ENCODE results near the gene IFITM10. TPM values are rescaled to one million over a fixed set of nuclear protein-coding genes. Genes with fewer than 3 reads are reported as not detected.

IFITM10 gene
- 0.79 TPM in 1 of 2 replicates, not detected in the other for total RNA-seq

DNA sequence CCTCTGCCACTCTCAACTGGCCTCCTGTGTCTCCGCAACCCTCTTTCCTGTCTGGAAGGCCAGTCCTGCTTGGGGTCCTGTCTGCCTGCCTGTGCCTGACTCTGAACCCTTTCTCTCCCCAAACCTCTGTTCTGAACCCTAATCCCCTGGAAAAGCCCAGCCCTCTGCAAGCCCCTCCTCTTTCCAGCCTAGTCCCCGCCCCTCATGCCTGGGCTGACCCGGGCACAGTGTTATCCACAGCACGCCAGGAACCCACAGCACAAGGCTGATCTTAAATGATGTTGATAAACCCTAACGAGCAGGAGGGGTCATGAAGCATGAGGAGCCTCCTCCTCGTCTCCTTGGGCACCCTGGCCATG lies at the start of gene IFITM10:
IFITM10 (minus strand) TSS at position 115 of the 359 bp plus-strand sequence. CDS start 153 bp downstream, outside the sequence.

DNA sequence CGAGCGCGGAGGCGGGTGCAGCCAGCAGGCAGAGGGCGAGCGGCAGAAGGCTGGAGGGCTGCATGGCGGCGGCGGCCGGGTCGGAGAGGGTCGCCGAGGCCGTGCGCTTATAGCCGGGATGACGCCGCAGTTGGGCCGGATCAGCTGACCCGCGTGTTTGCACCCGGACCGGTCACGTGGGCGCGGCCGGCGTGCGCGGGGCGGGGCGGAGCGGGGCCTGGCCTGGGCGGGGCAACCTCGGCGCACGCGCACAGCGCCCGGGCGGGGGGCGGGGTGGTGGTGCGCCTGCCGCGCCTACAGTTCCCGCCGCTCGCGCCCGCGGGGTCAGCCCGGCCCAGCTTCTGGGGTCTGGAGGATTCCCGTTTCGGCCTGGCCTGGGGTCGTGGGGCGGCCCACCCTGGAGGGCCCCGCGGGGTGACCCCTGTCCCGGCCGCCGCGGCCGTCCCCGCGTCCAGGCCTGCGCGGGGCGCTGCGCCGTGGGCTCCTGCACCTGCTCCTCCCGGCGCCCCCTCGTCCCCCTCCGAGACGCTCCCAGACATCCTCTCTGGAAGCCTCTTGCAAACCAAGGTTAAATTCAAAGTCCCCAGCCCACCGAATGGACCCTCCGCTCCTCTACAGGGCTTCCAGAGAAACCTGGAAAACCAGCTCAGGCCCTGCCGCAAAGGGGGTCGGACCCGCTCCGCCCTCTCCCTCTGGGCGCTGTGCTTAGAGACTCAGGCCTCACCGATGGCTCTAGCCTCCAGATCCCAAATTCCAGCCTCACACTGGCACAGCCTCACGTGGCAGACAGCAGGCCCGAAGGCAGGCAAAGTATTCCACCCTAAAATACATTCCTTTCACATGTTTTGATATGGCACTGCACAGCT lies 13.6 kb upstream of the IFITM10 start, which contains the start of gene CTSD:
CTSD (minus strand) TSS at position 132 of the 866 bp plus-strand sequence; CDS start at position 64, 68 bp downstream.

DNA sequence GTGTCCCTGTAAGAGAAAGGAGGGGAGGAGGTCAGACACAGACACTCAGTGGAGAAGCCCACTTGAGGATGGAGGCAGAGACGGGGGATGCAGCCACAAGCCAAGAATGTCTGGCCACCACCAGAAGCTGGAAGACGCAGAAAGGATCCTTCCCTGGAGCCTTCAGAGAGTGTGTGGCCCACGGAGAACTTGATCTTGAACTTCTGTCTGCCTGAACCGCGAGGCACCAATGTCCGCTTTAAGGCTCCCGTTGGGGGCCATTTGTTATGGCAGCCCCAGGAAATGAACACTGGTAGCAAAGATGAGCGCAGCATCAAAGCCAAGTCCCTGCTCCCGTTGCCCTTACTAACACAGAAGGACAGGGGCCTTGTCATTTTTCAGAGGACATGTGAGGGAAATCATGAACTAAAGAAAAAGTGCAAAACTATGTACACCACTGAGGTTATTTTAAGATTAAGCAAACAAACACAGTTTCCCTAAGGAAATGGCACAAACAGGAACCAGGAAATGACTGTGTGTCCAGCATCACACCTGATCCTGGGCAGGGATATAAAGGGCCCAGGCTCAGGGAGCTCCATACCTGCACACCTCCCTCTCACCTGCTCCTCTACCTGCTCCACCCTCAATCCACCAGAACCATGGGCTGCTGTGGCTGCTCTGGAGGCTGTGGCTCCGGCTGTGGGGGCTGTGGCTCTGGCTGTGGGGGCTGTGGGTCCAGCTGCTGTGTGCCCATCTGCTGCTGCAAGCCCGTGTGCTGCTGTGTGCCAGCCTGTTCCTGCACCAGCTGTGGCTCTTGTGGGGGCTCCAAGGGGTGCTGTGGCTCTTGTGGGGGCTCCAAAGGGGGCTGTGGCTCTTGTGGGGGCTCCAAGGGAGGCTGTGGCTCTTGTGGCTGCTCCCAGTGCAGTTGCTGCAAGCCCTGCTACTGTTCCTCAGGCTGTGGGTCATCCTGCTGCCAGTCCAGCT lies 53.5 kb downstream of the IFITM10 start, which contains the start of gene KRTAP5-6:
KRTAP5-6 (plus strand) TSS at position 588 of the 963 bp plus-strand sequence; CDS start at position 639, 51 bp downstream.

Other genes with a start within 250 kb of the IFITM10 start
- 0.79 and 1.5 TPM in 2 replicates for gene DUSP8, start 178.3 kb downstream of the IFITM10 start, total RNA-seq
- not detected in 2 replicates for gene KRTAP5-1, start 165.3 kb downstream of the IFITM10 start, total RNA-seq
- gene KRTAP5-2, start 152.3 kb downstream of the IFITM10 start, total RNA-seq: not detected in 2 replicates
- gene KRTAP5-3, start 142.1 kb downstream of the IFITM10 start, total RNA-seq: not detected in 2 replicates
- not detected in 2 replicates for gene KRTAP5-4, start 128.5 kb downstream of the IFITM10 start, total RNA-seq
- gene KRTAP5-5, start 120.8 kb downstream of the IFITM10 start, total RNA-seq: not detected in 2 replicates
- not detected in 2 replicates for gene KRTAP5-6, start 53.4 kb downstream of the IFITM10 start, total RNA-seq
- gene CTSD, start 13.3 kb upstream of the IFITM10 start, total RNA-seq: 58.1 and 60.8 TPM in 2 replicates
- 0.39 and 1.3 TPM in 2 replicates for gene SYT8, start 84.4 kb upstream of the IFITM10 start, total RNA-seq
- gene TNNI2, start 88.4 kb upstream of the IFITM10 start, total RNA-seq: 1.2 TPM in 1 of 2 replicates, not detected in the other
- 1.2 TPM in 1 of 2 replicates, not detected in the other for gene LSP1, start 102.5 kb upstream of the IFITM10 start, total RNA-seq
- not detected in 2 replicates for gene PRR33, start 141.3 kb upstream of the IFITM10 start, total RNA-seq
- gene TNNT3, start 169.1 kb upstream of the IFITM10 start, total RNA-seq: 10.1 and 62.4 TPM in 2 replicates
- 62.0 and 91.0 TPM in 2 replicates for gene MRPL23, start 196.7 kb upstream of the IFITM10 start, total RNA-seq
- 9,156 and 32,797 TPM in 2 replicates for gene H19, start 247.2 kb upstream of the IFITM10 start, total RNA-seq